Measurements from ENCODE around the gene ZNF155. TPM values are rescaled to one million over a fixed set of nuclear protein-coding genes. Genes with fewer than 3 reads are reported as not detected.
"Not testable (repeated sequence)": the region's sequence is repeated elsewhere in the genome, so short reads cannot be mapped to it uniquely, and the experiment has no call there.

The ZNF155 gene
- polyA plus RNA-seq, 2 of the 4 experiments (the other 2 are of a cell fraction): 3.9 to 6.6 TPM

- ChIA-PET CTCF (interaction anchor here (0.5 to 1.8 kb wide), 4 partner anchors 10 to 75 kb away, joined by 3 to 11 read pairs (median 3); partner anchors contain the start of gene ZNF221), POLR2A (interaction anchor here (1.1 to 2.0 kb wide), 3 partner anchors 15 to 158 kb away, joined by 3 to 21 read pairs (median 4); partner anchors contain the start of gene ZNF221)
- H3K4me3 ChIP-seq: no peak overlapping the region
- H3K4me2 ChIP-seq: no peak overlapping the region
- FAIRE-seq (no peak), DNase-seq (ENCODE audit: low read depth in 1 of 2, low spot score in 1 of 2) (no peak), ATAC-seq (no peak)
- WGBS (ENCODE audit: missing lambda C conversion rate): 76% methylated on average over 5 of the region's 5 CpGs
- no peak overlapping the region for H3K27ac ChIP-seq
- TF ChIP-seq EP300 (IDR thresholded peaks at IDR 0.05): no peak
- TF ChIP-seq FOSL2 (IDR thresholded peaks at IDR 0.05): no peak
- TF ChIP-seq FOSL2 (CRISPR knock-in tag; IDR thresholded peaks at IDR 0.05): no peak
- TF ChIP-seq FOXS1 (CRISPR knock-in tag; IDR thresholded peaks at IDR 0.05): no peak
- TF ChIP-seq SMC3 (IDR thresholded peaks at IDR 0.05): no peak
- no peak for TF ChIP-seq RARB (CRISPR knock-in tag; IDR thresholded peaks at IDR 0.05)
- TF ChIP-seq CBX8 (IDR thresholded peaks at IDR 0.05): no peak
- H3K9me3 ChIP-seq: peaks cover 65% of the 10 kb centered on the region
- H3K4me1 ChIP-seq: no peaks in the 10 kb centered on the region
Measured at GRCh38 chr19:43936188-43936587, 47.8 kb upstream of the ZNF155 start.

DNA sequence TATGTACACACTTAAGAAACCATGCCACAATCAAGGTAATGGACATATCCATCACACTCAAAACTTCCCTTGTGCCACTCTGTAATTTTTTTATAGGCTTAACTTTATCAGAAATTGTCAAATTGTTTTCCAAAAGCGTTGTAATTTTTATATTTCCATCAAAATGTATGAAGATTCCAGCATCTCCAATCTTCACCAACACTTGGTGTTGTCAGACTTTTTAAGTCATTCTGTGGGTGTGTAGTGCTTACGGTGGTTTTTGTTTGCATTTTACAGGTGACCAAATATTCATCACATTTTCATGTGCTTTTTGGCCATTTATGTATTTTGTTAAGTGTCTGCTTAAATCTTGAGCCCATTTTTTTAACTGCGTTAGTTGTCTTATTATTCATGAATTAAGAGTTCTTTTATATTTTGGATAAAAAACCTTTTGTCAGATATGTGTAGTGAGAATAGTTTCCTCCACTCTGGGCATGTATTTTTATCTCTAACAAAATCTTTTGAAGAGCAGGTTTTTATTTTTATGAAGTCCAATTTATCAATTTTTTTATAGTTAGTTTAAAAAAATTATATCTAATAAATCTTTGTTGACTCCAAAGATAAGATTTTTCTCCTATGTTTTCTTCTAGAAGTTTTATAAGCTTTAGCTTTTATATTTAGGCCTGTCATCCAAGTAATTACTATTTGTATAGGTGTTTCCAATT lies 44.3 kb upstream of the ZNF155 start:
- ChIA-PET CTCF (interaction anchor here (1.0 kb wide), 1 partner anchor 12 kb away, joined by 3 read pairs; no protein-coding TSS in a partner anchor), POLR2A (no interaction called here)
- Histone ChIP-seq H3K9me3 (peaks cover 58% of the 10 kb centered on the region), H3K4me3 (no peak overlapping the region), H3K27ac (no peak overlapping the region), H3K4me1 (no peaks in the 10 kb centered on the region), H3K4me2 (no peak overlapping the region)
- TF ChIP-seq ZNF302 (CRISPR knock-in tag; IDR thresholded peaks at IDR 0.05): no peak
- no peak for TF ChIP-seq KDM1A (IDR thresholded peaks at IDR 0.05; ENCODE audit: low read depth)
- no peak for TF ChIP-seq CTCF (IDR thresholded peaks at IDR 0.05)
- TF ChIP-seq HOXA7 (CRISPR knock-in tag; IDR thresholded peaks at IDR 0.05): no peak
- TF ChIP-seq, protein P1, sequence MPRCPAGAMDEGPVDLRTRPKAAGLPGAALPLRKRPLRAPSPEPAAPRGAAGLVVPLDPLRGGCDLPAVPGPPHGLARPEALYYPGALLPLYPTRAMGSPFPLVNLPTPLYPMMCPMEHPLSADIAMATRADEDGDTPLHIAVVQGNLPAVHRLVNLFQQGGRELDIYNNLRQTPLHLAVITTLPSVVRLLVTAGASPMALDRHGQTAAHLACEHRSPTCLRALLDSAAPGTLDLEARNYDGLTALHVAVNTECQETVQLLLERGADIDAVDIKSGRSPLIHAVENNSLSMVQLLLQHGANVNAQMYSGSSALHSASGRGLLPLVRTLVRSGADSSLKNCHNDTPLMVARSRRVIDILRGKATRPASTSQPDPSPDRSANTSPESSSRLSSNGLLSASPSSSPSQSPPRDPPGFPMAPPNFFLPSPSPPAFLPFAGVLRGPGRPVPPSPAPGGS (IDR thresholded peaks at IDR 0.05): no peak
- TF ChIP-seq BHLHE40 (IDR thresholded peaks at IDR 0.05; ENCODE audit: low read depth, low read length): no peak
- FAIRE-seq (no peak), DNase-seq (ENCODE audit: low read depth in 1 of 2, low spot score in 1 of 2) (no peak), ATAC-seq (no peak)
- 17% methylated on average over 3 of the region's 3 CpGs for WGBS (ENCODE audit: missing lambda C conversion rate)

DNA sequence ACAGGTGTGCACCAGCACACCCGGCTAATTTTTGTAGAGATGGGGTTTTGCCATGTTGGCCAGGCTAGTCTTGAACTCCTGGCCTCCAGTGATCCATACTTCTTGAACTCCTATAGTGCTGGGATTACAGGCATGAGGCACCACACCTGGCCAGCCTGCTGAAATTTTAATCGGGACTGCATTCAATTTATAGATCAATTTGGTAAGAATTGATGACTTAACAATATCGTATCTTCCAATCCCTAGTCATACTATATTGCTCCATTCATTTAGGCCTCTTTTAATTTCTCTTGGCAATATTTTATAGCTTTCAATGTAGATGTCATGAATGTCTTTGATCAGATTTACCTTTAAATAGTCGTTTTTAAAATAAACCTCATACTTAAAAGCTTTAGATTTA lies 43.3 kb upstream of the ZNF155 start:
- no peak overlapping the region for H3K27ac ChIP-seq
- no peak for ATAC-seq
- CTCF ChIA-PET: no interaction called here

GRCh38 chr19:43941209-43941608 lies 42.8 kb upstream of the ZNF155 start:
- Histone ChIP-seq H3K4me1 (no peaks in the 10 kb centered on the region), H3K4me2 (no peak overlapping the region), H3K9me3 (peaks cover 66% of the 10 kb centered on the region), H3K4me3 (no peak overlapping the region), H3K27ac (no peak overlapping the region)
- 10% methylated on average over 5 of the region's 5 CpGs for WGBS (ENCODE audit: missing lambda C conversion rate)
- DNase-seq (ENCODE audit: low read depth in 1 of 2, low spot score in 1 of 2): no peak
- no peak for ATAC-seq
- peak; percentile 56 for FAIRE-seq
- TF ChIP-seq MAFK (IDR thresholded peaks at IDR 0.05; ENCODE audit: partially characterized antibody) (peak; percentile 85), FOXS1 (CRISPR knock-in tag; IDR thresholded peaks at IDR 0.05) (no peak)
- POLR2A ChIA-PET: no interaction called here
- CTCF ChIA-PET: no interaction called here

More for the DNA sequence above, 43.3 kb upstream of the ZNF155 start:
- no peak for FAIRE-seq
- no peak for TF ChIP-seq GATA3 (IDR thresholded peaks at IDR 0.05; ENCODE audit: borderline replicate concordance)
- no peak for TF ChIP-seq KDM1A (IDR thresholded peaks at IDR 0.05; ENCODE audit: low read depth)
- TF ChIP-seq, protein P2, sequence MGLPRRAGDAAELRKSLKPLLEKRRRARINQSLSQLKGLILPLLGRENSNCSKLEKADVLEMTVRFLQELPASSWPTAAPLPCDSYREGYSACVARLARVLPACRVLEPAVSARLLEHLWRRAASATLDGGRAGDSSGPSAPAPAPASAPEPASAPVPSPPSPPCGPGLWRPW (IDR thresholded peaks at IDR 0.05): no peak
- no peak for TF ChIP-seq HEYL (CRISPR knock-in tag; IDR thresholded peaks at IDR 0.05)
- TF ChIP-seq MAFK (IDR thresholded peaks at IDR 0.05; ENCODE audit: partially characterized antibody): peak; percentile 51
- TF ChIP-seq EHMT2 (IDR thresholded peaks at IDR 0.05; ENCODE audit: low read depth): no peak
- Histone ChIP-seq H3K4me3 (no peak overlapping the region), H3K4me2 (no peak overlapping the region), H3K4me1 (no peaks in the 10 kb centered on the region), H3K9me3 (peaks cover 66% of the 10 kb centered on the region)
- no peak for DNase-seq (ENCODE audit: low read depth in 1 of 2, low spot score in 1 of 2)
- 14% methylated on average over 4 of the region's 4 CpGs for WGBS (ENCODE audit: missing lambda C conversion rate)
- POLR2A ChIA-PET: no interaction called here

DNA sequence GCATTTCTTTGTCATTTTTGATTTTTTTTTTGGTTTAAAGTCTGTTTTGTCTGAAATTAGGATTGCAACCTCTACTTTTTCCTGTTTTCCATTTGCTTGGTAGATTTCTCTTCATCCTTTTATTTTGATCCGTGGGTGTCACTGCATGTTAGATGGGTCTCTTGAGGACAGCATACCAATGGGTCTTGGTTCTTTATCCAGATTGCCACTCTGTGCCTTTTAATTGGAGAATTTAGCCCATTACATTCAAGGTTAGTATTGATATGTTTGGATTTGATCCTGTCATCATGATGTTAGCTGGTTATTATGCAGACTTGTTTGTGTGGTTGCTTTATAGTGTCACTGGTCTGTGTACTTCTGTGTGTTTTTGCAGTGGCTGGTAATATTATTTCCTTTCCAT lies 36.6 kb upstream of the ZNF155 start:
- H3K27ac ChIP-seq; CTCF ChIA-PET; POLR2A ChIA-PET; H3K4me3 ChIP-seq; DNase-seq (ENCODE audit: low read depth in 1 of 2, low spot score in 1 of 2); H3K4me1 ChIP-seq; FAIRE-seq; ATAC-seq; H3K4me2 ChIP-seq: not testable (repeated sequence)
- H3K9me3 ChIP-seq: peaks cover 73% of the 10 kb centered on the region
- WGBS (ENCODE audit: missing lambda C conversion rate): 0% methylated on average over 1 of the region's 1 CpG

DNA sequence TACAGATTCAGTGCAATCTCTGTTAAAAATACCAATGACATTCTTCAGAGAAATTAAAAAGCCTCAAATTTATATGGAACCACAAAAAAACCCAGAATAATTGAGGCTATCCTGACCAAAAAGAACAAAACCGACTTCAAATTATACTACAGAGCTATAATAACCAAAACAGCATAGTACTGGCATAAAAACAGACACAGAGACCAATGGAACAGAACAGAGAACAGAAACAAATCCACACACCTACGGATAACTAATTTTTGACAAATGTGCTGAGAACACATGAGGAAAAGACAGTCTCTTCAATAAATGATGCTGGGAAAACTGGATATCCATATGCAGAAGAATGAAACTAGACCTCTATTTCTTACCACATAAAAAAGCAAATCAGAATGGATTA lies 34.2 kb upstream of the ZNF155 start:
- ATAC-seq; H3K4me3 ChIP-seq; H3K27ac ChIP-seq; DNase-seq (ENCODE audit: low read depth in 1 of 2, low spot score in 1 of 2); POLR2A ChIA-PET; H3K4me2 ChIP-seq; CTCF ChIA-PET; H3K4me1 ChIP-seq: not testable (repeated sequence)
- WGBS (ENCODE audit: missing lambda C conversion rate): 42% methylated on average over 2 of the region's 2 CpGs
- peak; percentile 68 for FAIRE-seq
- H3K9me3 ChIP-seq: peaks cover 87% of the 10 kb centered on the region

Data from A549 (cell line).